ENCODE results near the gene MVB12B.

The MVB12B gene

DNA sequence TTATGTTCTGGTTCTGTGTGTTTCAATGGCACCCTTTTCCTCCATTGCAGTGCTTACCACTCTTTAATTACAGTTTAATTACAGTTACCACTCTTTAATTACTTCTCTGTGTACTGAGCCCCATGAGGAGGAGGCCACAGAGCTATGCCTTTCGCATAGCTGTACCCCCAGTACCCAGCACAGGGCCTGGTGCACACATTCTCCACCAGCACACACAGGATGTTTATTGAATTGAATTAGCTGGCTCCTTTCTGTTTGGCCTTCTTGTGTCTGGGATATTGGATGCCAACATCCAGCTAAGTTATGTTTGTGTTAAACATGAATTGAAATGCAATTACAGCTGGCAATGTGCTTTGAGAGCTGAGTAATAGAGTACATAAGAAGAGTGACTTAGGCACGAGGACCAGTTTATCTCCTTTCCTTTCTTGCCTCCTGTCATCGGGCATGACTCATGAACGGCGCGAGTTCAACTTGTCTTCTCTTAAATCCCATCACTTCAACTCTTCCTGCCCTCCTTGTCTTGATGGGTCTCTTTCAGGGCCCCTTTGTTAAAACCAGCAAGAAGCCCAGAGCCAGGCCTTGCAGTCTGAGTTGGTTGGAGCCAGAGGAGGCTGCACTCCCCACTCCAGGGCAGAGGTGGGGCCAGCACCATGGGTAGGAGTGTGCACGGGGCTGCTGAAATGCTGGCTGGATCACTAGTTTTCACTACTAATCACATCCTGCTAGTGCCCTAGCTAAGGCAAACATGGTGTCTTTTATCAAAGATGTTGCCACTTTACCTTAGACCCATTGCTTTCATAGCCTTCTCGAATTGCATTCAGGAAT, 37.4 kb downstream of the MVB12B start:
- DNase-seq: no peak

DNA sequence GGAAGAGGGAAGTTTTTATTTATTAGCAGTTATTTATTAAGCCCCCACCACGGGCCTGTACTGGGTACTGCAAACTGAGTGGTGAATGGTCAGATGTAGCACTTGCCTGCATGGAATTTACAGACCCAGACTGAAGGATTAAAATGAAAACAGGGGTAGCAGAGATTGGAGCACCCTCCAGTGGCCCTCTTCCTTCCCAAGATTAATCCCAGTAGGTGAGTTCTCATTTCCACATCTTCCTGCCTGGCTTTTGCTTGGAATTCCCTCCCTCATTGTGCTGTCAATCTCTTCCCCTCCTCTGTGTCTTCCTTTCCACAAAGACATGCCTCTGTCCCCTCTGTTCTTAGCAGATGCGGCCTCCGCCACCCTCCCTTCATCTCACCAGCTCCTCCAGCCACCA, 39.2 kb downstream of the MVB12B start:
- DNase-seq: no peak

DNA sequence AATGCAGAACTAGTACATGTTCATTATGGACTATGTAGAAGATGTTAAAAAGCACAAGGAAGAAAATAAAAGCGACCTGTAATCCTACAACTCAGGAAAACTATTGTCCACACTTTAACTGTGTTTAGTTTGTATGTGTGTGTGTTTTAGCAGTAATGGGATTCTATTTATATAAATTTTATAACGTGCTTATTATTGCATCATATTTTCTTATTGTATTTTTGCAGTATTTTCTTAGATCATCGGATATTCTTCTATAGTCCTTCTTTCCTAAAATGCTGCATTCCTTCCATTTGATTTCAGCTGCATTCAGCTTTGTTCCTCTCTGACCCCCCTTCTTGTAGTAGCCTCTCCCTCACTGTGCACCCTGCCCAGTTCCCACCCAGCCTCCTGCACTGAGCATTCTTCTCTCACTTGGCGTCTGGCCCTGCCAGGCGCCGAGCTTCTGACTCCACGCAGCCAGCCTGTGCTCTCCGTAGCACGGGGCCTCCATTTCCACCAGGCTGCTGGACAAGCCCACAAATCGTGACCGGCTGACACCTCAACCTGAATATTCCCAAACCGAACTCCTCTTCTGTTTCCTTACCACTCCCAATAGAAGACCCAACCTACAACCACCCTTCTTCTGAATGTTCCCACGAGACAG, 39.9 kb downstream of the MVB12B start:
- DNase-seq: no peak

DNA sequence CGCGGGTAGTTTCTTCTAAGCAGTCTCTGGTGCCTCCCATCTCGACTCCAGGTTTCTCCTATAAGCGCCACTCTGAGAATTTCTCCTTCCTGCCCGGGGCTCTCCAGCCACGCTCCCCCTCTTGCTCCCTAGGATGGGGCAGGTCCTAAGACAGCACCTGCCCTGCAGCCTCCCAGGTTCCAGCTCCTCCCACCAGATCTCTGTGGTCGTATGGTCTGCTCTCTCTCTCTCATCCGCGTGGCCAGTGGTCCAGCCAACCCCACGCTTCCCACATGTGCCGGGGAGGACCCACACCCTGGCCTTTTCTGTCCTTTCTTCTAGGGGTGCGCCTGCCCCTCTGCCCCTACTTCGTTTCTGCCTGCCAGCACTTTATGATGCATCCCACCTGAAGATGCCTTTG, 40.5 kb downstream of the MVB12B start:
- no peak for DNase-seq

DNA sequence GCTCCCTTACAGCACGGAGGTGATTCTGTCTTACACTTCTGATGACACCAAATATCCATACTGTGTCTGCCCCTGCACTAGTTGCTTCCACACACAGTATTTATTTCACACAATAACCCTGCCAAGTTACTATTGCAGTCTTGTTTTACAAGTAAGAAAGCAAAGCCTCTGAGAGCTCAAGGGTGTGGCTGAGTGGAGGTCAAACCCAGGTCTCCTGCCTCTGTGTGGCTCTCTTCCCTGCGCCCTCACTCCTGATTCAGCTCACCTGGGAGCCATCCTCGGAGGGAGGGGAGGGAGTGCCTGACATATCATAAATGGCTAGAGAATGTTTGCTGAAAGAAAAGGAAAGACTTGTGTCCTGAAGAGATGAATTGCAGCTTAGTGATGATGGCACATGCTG, 41.0 kb downstream of the MVB12B start:
- DNase-seq: no peak

DNA sequence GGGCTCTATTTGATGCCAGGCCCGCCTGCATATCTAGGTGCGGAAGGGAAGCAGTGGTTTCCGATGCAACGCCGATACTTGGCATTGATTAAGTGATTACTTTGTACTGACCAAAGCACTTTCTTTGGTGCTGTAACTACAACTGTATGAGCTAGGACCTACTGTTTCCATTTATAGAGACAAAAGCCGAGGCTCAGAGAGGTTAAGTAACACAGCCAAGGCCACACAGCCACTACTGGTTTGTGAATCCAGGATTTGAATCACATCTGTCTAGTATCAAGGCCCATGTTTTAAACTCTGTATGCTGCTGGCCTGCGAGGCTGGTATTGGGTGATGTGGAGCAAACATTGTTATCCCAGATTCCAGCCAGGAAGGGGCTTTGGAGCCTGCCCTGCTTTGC, 41.4 kb downstream of the MVB12B start:
- DNase-seq: no peak

DNA sequence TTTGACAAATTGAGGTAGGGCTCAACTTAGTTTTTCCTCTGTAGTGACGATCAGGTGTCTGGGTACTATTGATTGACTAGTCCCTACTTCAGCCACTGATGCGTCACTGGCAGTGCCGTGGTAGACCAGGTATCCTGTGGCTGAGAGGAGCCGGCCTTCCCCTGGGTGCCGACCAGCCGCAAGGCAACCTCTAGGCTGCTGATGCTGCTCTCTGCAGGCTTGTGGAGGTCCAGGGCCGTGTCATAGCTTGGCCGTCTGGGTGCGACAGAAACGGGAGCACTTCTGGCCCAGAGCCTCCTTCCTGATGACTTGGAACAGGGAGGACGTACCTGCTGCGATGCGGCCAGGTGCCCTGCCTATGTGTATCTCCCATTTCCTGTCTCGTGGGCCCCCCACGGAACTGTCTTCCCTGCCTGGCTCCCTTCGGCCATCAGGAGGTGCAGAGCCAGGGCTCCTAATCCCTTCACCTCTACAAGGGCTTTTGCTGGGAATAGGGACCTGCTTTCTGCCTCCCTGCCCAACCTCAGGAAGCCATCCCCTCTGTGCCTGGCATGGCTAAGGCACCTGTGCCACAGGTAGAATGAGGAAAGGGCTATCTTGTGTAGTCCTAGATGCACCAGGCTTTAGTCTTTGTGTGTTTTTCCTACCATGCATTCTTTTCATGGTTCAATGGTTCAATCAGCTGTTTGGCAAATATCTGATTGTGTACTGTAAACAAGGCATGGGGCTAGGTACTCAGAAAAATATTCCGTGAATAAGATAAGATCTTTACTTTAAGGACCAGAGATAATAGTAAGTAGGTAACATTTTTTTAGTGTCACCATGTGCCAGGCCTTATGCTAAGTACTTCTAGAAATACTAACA, 44.6 kb downstream of the MVB12B start:
- no peak for DNase-seq

DNA sequence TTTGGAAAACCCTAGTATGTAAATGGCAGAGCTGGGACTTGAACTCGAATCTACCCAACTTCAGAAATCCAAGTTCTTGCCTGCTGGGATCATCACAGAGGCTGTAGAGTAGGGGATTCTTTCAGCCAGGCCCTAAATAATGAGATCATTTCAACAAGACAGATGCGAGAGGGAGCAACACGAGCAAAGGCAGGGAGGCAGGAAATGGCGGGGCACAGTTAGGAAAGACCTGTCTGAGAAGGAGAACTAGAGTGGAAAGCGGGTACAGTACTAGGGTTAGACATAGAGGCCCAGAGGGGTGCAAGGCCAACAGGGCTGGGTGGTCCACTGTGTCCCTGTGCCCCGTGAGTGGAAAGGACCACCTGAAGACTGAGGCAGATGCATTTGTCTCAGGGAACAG, 46.1 kb downstream of the MVB12B start:
- DNase-seq: no peak

DNA sequence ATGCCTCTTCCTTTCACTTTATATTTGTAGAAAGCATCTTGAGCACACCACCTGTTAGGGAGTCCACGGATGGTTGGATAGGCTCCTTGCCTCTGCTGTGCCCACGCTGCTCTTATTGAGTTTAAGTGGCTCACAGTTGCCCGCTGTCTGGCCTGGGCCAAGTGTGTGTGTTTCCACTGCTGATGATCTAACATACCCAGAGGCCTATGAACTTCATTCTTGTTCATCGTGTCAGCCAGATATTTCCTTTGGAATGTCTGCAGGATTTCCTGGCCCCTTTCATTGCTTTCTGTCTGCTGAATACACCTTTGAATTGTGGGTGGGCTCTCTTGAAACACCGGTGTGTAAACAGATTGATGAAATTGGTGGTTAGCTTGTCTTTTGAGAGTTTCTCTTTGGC, 46.6 kb downstream of the MVB12B start:
- no peak for DNase-seq

DNA sequence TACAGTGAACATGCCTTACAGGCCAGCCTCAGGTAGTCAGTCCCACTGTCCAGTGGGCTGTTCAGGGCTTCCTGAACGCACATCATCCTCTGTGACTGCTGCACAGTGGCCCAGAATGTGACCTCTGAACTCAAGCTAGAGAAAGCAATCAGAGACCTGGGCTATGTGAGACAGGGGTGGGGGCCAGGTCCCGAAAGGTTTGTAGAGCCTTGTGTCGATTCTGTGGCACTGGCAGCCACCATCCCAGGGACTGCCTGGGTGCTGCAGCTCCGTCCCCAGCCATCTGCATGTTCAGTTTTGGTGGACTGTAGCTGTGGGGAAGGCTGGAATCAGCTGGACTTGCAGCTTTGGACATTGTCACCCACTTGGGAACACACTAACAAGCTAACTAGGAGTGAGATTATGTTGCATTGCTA, 47.7 kb downstream of the MVB12B start:
- no peak for DNase-seq

DNA sequence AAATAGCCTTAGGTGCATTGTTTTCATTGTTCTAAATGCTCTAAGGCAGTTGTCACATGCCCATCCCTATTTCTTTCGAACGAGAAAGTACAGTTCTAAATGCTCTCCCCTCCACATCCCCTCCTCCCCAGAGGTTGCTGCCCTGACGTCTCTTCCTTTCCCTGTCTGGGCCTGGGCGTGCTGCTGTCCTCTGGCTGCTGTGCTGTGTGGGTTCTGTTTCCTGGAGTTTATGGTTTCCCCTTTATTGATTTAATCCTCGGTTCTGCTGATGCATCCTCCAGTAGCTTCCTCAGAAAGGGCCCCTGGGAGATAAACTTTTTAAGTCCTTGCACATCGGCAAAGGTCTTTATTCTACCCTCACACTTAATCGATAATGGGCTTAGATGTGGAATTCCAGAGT, 48.8 kb downstream of the MVB12B start:
- no peak for DNase-seq

DNA sequence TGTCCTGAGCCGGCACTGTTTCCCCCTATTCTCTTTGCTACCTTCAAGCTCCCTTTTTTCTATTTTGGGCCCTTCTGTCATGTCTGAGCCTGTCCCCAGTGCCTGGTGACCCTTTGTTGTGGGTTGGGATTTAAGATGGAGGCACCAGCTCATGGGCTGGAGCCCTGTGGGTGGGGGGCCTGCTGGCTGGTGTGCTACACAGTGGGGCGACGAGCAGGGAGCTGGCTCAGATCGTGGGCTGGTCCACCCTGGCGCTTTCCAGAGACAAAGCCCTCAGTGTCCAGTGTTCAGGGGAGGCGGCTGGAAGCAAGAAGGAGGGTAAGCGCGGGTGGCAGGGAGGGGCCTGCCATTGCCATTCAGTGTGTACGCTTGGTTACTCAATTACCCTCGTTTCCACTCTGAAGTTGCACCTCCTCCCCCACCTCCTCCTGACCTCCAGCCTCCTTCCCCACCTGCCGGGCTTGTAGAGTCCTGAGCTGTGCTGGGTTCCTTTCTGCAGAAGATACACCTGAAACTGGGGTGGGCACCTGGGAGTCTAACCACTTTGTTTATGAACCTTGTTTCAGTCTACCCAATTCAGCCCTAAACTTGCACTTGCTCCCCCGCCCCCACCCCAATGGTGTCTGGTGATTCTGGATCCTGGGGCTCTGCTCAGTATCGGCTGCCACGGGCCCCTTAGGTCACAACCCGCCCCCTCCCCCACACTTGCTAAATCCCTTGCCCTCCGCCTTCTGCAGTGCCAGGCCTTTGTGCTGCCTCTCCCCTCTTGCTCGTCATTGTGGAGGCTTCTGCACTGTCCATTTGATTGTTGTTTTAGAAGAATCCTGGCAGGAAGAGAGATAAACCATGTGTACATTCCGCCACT, 49.9 kb downstream of the MVB12B start:
- DNase-seq: no peak

DNA sequence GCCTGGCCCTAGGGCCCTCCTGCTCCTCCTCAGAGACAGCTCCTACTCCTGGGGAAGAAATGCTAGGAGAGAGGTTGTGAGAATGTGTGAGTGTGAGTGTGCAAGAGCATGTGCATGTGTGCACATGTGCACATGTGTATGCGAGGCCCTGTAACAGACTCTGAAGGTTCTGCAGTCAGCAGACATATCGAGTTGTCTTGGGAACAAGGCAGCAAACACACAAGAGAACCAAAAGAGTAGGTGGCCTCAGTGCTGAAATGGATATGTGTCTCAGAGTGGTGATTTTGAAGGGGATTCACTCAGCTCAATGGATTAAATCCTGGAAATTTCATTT, 50.5 kb downstream of the MVB12B start:
- no peak for DNase-seq

DNA sequence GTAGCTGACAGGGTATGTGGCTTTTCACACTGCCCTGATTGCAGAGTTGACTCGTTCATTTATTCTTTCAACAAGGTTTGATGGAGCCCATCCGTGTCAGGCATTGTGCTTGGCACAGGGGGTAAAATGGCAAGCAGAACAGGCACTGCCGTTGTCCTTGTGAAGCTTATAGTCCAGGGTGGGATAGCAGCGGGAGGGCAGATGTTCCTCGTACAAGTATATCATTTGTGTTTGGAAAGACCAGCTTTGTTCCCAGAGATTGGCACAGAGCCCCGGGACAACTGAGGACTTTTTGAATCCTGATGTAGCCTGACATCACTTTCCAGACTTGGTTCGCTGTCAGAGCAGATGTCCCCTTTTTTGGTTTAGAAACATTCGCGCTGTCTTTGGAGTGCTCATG, 50.9 kb downstream of the MVB12B start:
- DNase-seq: no peak

DNA sequence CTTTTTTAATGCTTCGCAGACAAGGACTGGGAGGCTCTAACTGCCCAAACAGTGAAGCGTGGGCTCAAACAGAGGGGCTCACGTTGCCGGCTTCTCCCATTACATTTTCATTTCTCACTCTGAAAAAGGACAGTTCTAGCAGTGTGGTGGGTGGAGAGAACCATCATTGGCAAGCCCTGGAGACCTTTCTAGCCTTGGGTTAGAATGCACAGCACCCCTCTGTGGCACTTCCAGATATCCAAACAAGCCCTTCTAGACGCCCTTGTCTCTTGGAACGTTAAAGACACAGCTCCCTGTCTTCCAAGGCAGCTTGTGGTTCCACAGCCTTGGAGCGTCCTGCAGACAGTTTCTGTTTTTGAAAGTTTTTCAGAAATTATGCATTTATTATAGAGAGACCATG, 52.1 kb downstream of the MVB12B start:
- no peak for DNase-seq

DNA sequence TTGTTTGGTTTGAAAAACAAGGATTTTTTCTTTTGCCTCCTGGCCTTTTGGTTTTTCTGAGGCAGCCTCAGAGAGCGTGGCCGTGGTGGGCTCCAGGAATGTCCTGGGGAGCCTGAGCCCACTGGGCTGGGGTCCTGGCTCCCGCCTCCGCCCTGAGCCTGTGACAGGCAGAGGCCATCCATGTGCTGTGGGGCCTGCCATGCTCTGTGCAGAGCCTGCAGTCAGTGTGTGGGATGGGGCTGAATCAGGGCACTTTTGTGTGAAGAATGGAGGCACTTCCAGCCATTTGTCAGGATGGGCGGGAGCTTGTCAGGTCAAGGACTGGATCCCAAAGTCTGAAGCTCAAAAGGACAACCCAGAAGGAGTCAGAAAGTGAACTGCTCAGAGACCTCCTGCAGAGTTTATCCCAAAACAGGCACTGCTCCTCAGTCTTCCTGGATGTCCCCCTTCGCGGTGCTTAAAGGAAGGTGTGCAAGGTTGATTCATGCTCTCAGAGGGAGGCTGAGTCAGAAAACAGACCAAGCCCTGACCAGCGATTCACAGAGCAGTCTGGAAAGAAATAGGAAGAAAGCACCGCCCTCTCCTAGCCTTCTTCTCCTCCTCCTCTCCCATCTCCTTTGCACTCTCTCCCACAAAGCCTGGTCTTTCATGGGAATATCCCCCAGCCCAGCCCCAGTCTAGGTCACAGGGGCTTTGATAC, 53.2 kb downstream of the MVB12B start:
- DNase-seq: no peak

DNA sequence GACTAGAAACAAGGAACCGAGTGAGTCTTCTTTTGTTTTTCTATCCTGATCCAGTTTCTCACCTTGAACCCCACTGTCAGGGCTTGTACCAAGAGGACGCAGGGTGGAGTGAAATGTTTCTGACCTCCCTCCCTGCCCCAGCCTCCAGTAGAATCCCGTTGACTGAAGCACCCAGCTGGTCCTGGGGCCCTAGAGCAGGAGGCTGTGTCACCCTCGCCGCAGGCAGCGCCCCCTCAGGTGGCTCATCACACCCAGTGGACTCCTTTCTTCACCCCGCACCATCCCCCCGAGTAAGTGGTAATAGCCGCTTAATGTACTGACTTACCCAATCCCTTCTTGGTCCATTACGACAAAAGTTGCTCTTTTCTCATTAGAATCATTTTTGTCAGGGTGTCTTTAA, 53.8 kb downstream of the MVB12B start:
- no peak for DNase-seq

DNA sequence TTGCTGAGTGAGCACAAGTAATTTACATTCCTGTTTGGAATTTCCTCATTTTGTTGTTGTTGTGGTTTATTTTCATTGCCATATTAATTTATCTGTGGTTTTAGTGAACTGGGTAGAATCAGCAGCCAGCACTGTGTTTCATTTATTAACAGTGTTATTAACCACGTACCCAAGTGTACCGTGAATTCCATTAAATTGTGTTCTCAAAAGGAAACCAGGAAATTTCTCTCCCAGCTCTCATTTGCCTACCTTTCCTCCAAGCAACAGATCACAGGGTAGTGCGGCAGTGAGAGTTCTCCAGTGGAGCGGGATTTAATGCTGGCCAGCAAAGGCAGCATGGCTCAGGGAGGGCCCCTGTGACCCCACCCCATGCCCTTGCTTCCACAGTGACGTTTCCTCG, 54.6 kb downstream of the MVB12B start:
- DNase-seq: no peak

DNA sequence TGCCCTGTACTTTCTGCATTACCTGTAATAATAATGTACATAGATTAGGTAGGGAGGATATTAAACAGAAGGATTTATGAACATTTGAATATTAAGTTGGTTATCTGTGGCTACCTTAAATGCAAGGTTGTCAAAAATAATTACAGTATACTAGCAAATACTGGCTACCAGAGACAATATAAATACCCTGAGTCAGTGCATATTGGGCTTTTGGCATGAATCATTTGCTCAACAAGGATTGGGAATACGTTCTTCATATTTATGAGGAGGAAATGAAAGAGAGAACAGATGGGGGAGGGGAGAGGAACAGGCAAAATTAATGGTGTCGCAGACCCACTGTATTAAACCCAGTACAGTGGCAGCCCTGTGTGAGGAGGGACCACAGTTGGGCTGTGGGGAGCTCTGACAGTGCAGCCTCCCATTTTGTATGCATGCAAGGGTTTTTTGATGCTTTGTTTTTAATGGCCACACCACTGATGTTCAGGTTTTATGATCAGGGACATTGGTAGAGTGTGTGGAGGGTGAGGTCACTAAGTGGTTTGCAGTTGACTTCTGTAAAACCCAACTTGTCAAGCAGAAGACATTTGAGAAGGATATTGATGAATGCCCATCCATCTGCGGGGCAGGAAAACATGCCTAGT, 56.9 kb downstream of the MVB12B start:
- no peak for DNase-seq

DNA sequence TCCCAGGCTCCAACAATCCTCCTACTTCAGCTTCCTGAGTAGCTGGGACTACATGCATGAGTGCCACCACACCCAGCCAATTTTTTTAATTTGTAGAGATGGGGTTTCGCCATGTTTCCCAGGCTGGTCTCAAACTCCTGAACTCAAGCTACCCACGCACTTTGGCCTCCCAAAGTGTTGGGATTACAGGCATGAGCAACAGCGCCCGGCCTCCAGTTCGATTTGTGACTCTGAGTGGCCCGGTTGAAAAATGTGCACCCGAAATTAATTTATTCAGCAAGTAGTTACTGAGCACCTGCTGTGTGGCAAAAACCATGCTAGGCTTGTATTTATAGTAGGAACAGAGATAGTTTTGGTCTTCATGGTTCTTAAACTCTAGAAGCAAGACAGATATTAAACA, 58.3 kb downstream of the MVB12B start:
- DNase-seq: no peak

DNA sequence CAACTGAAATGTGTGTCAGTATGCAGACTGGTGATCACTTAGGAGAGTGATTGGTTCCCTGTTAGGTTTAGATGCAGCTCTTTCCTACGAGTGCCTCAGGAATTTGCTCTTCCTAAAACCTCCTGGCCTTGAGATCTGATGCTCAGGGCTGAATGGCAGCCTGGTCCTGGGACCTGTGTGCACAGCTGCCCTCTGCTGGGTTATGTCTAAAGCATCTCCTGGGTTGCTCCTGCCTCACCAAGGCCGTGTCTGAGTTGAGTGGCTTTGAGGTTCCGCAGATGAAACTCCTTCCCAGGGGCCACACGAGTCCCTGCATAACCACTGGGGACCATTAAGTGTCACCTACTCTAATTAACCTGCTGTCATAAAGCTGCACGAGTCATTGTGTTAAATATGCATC, 59.5 kb downstream of the MVB12B start:
- DNase-seq: no peak

DNA sequence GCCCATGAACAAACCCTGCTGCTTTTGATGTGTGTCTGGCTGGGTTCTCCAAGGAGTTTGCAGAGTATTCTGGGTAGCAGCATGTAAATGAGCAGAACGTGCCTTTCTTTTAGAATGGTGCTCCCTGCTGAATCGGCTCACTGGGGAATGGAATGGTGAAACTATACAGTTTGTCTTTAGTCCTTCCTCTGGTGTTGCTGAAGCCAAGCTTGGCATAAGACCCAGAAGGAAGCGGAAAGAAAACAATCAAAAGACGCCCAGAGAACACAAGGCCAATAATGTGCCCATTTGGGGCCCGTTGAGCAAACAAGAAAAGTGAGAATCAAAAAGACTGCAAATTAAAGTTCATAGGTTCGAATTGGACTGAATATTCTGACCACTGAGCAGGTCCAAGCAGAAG, 60.1 kb downstream of the MVB12B start:
- DNase-seq: no peak
